GM23338 (cell line): Measurements from ENCODE around the gene LAMA4. TPM values are rescaled to one million over a fixed set of nuclear protein-coding genes. Genes with fewer than 3 reads are reported as not detected.

Source experiments
- ATAC-seq: fragments of 200-7000 bp; cut with Tn5 transposase; 3 replicates; pipeline ENCODE4 v1.9.1; 2020
- DNase-seq: peaks from one replicate; pipeline ENCODE4 v3.0.0-alpha.2; 2015; ENCODE audit warnings: low spot score
- H2AFZ ChIP-seq: fragments of 200-600 bp; sonication (generic); 2 replicates; pipeline ENCODE4 v1.8.0; 2016; ENCODE audit warnings: antibody characterized with exemption, mild to moderate bottlenecking, moderate library complexity
- H3F3A ChIP-seq: fragments of 200-600 bp; sonication (generic); replicated peaks from 2 replicates; pipeline ENCODE4 v1.8.0; 2017; ENCODE audit warnings: antibody characterized with exemption, mixed run types, low read depth
- H3K27ac ChIP-seq: fragments of 200-600 bp; sonication (generic); 2 replicates; pipeline ENCODE4 v1.6.1; 2016; ENCODE audit warnings: low read depth
- H3K27me3 ChIP-seq: fragments of 200-600 bp; sonication (generic); 2 replicates; pipeline ENCODE4 v1.8.0; 2016; ENCODE audit warnings: mild to moderate bottlenecking, mixed run types, moderate library complexity; ENCODE audit not compliant: insufficient read depth
- H3K36me3 ChIP-seq: fragments of 200-600 bp; sonication (generic); 2 replicates; pipeline ENCODE4 v1.8.0; 2016; ENCODE audit warnings: mild to moderate bottlenecking; ENCODE audit not compliant: insufficient read depth
- H3K4me1 ChIP-seq: fragments of 200-600 bp; sonication (generic); 2 replicates; pipeline ENCODE4 v1.8.0; 2016; ENCODE audit warnings: mild to moderate bottlenecking, moderate library complexity; ENCODE audit not compliant: insufficient read depth
- H3K4me2 ChIP-seq: fragments of 200-600 bp; sonication (generic); 2 replicates; pipeline ENCODE4 v1.7.1; 2017; ENCODE audit warnings: mixed run types
- H3K4me3 ChIP-seq: fragments of 200-600 bp; sonication (generic); 2 replicates; pipeline ENCODE4 v1.6.1; 2016; ENCODE audit warnings: mixed run types
- H3K79me2 ChIP-seq: fragments of 200-600 bp; sonication (generic); replicated peaks from 2 replicates; pipeline ENCODE4 v1.8.0; 2017; ENCODE audit warnings: mild to moderate bottlenecking; ENCODE audit not compliant: insufficient read depth
- H3K9me2 ChIP-seq: fragments of 200-600 bp; sonication (generic); 2 replicates; pipeline ENCODE4 v1.8.0; 2017; ENCODE audit not compliant: insufficient read depth
- H4K20me1 ChIP-seq: fragments of 200-600 bp; sonication (generic); replicated peaks from 2 replicates; pipeline ENCODE4 v1.8.0; 2017; ENCODE audit warnings: mild to moderate bottlenecking; ENCODE audit not compliant: insufficient read depth
- H3K27ac Mint-ChIP-seq: 2 replicates; pipeline ENCODE4 v1.8.0; 2020; ENCODE audit warnings: inconsistent platforms, mild to moderate bottlenecking, moderate library complexity, mixed read lengths
- H3K27me3 Mint-ChIP-seq: 3 replicates; pipeline ENCODE4 v1.8.0; 2022; ENCODE audit warnings: low read depth, mild to moderate bottlenecking, moderate library complexity, mixed read lengths, inconsistent platforms; ENCODE audit not compliant: insufficient read depth, poor library complexity
- H3K36me3 Mint-ChIP-seq: 3 replicates; pipeline ENCODE4 v1.8.0; 2021; ENCODE audit warnings: low read depth, mild to moderate bottlenecking, inconsistent platforms, moderate library complexity, mixed read lengths
- H3K4me1 Mint-ChIP-seq: 3 replicates; pipeline ENCODE4 v1.8.0; 2020; ENCODE audit warnings: mild to moderate bottlenecking, inconsistent platforms, mixed read lengths
- H3K4me3 Mint-ChIP-seq: 3 replicates; pipeline ENCODE4 v1.8.0; 2021; ENCODE audit warnings: moderate library complexity, mild to moderate bottlenecking, inconsistent platforms, mixed read lengths
- H3K9me3 Mint-ChIP-seq: 3 replicates; pipeline ENCODE4 v1.8.0; 2020; ENCODE audit warnings: moderate library complexity, mild to moderate bottlenecking, inconsistent platforms, mixed read lengths
- CREB1 ChIP-seq: fragments of 250-450 bp; sonication (Bioruptor Pico); IDR thresholded peaks from 2 replicates; pipeline ENCODE4 v1.5.0; 2020; ENCODE audit warnings: low read depth, mild to moderate bottlenecking, moderate library complexity
- CTCF ChIP-seq, 2 experiments: fragments of 200-600 bp in 1 of 2; sonication (generic) in 1 of 2; conservative IDR thresholded peaks; 2 replicates each; pipeline versions ENCODE4 v1.5.1 to v1.6.1; 2016 to 2017; ENCODE audit warnings: antibody characterized with exemption in 2 of 2, low read depth in 2 of 2, mild to moderate bottlenecking in 2 of 2, moderate library complexity in 1 of 2
- ETS1 ChIP-seq: IDR thresholded peaks from 2 replicates; pipeline ENCODE4 v1.6.1; 2016; ENCODE audit warnings: antibody characterized with exemption
- EZH2 ChIP-seq: fragments of 200-600 bp; sonication (generic); IDR thresholded peaks from one replicate; pipeline ENCODE4 v1.8.0; 2017; ENCODE audit warnings: antibody characterized with exemption, mild to moderate bottlenecking, low read depth; ENCODE audit not compliant: unreplicated experiment
- EZH2phosphoT487 ChIP-seq: fragments of 200-600 bp; sonication (generic); IDR thresholded peaks from one replicate; pipeline ENCODE4 v1.8.1; 2018; ENCODE audit warnings: antibody characterized with exemption; ENCODE audit not compliant: unreplicated experiment
- JUNB ChIP-seq: IDR thresholded peaks from one replicate; pipeline ENCODE4 v1.6.1; 2016; ENCODE audit warnings: antibody characterized with exemption; ENCODE audit not compliant: unreplicated experiment
- NANOG ChIP-seq: IDR thresholded peaks from 2 replicates; pipeline ENCODE4 v1.6.1; 2016; ENCODE audit warnings: antibody characterized with exemption, borderline replicate concordance
- POLR2AphosphoS5 ChIP-seq: IDR thresholded peaks from 2 replicates; pipeline ENCODE4 v1.6.1; 2016; ENCODE audit warnings: antibody characterized with exemption, low read depth
- REST ChIP-seq: IDR thresholded peaks from one replicate; pipeline ENCODE4 v1.6.1; 2018; ENCODE audit warnings: antibody characterized with exemption; ENCODE audit not compliant: unreplicated experiment
- STAT1 ChIP-seq: IDR thresholded peaks from one replicate; pipeline ENCODE4 v1.6.1; 2016; ENCODE audit warnings: antibody characterized with exemption; ENCODE audit not compliant: unreplicated experiment
- ZNF114 ChIP-seq: fragments of 250-450 bp; sonication (Bioruptor Pico); IDR thresholded peaks from 2 replicates; pipeline ENCODE4 v1.5.0; 2020; ENCODE audit warnings: mild to moderate bottlenecking, moderate library complexity
- ZNF331 ChIP-seq: fragments of 250-450 bp; sonication (Bioruptor Pico); IDR thresholded peaks from 2 replicates; pipeline ENCODE4 v1.5.0; 2020; ENCODE audit warnings: low read depth, mild to moderate bottlenecking, moderate library complexity
- ZNF462 ChIP-seq: fragments of 250-450 bp; sonication (Bioruptor Pico); IDR thresholded peaks from 2 replicates; pipeline ENCODE4 v1.5.0; 2020; ENCODE audit warnings: mild to moderate bottlenecking, moderate library complexity
- polyA plus RNA-seq: library from polyadenylated mRNA; unstranded; fragments of >200 nt; fragmentation: Nextera tagmentation; extraction: Ambion mirVana; gene quantifications from 2 replicates; pipeline ENCODE4 v1.2.1, GENCODE V29; 2016
- total RNA-seq: library from RNA; depleted of rRNA; stranded (reverse); fragments of >200 nt; shearing (Covaris generic); gene quantifications from 2 replicates; pipeline ENCODE4 v1.2.3, GENCODE V29; 2014

Gene LAMA4
- total and polyA plus RNA-seq, 2 experiments from 2014 or later = 1.7 to 2.8 TPM

- H3K9me3 Mint-ChIP-seq = no peaks in the 10 kb centered on the region
- DNase-seq = peak; percentile 19
These were observed 81.8 kb downstream of the LAMA4 start for GRCh38 chr6:112172540-112172939.

More at GRCh38 chr6:112172540-112172939, 81.8 kb downstream of the LAMA4 start:
- Histone ChIP-seq H3K27ac (no peak overlapping the region), H3F3A (no peaks in the 10 kb centered on the region), H3K27me3 (no peaks in the 10 kb centered on the region), H3K9me2 (peaks cover 4% of the 10 kb centered on the region; the same call in 1 of the 2 replicates), H3K4me2 (peak overlapping the region; percentile 7; the same call in 1 of the 2 replicates), H3K4me1 (peaks cover 16% of the 10 kb centered on the region), H4K20me1 (no peaks in the 10 kb centered on the region), H3K79me2 (no peaks in the 10 kb centered on the region), H2AFZ (peak overlapping the region; percentile 25; the same call in 1 of the 2 replicates), H3K4me3 (no peak overlapping the region), H3K36me3 (no peaks in the 10 kb centered on the region)
- peak; percentile 60 for ATAC-seq
- no peaks in the 10 kb centered on the region for H3K36me3 Mint-ChIP-seq
- H3K4me1 Mint-ChIP-seq = peaks cover 16% of the 10 kb centered on the region; the same call in 2 of the 3 replicates
- peak overlapping the region; percentile 13; the same call in 1 of the 2 replicates for H3K27ac Mint-ChIP-seq
- H3K27me3 Mint-ChIP-seq = peaks cover 1% of the 10 kb centered on the region
- no peak for TF ChIP-seq EZH2phosphoT487
- TF ChIP-seq ZNF331 = no peak
- no peak for TF ChIP-seq REST
- no peak for TF ChIP-seq NANOG
- no peak for TF ChIP-seq JUNB
- no peak for TF ChIP-seq CREB1 (CRISPR knock-in tag)
- TF ChIP-seq STAT1 = no peak
- no peak for TF ChIP-seq CTCF (conservative IDR thresholded peaks at IDR 0.05; ENCODE audit: low read depth in 2 of 2)
- no peak for TF ChIP-seq ETS1
- no peak for TF ChIP-seq POLR2AphosphoS5
- TF ChIP-seq EZH2 = no peak
- no peak for TF ChIP-seq ZNF462 (CRISPR knock-in tag)
- no peak for TF ChIP-seq ZNF114 (CRISPR knock-in tag)
- H3K4me3 Mint-ChIP-seq = no peak overlapping the region
